ENCODE results near the gene BICC1. TPM values are rescaled to one million over a fixed set of nuclear protein-coding genes. Genes with fewer than 3 reads are reported as not detected.

The BICC1 gene
- total RNA-seq, 1 experiment from 2014 or later, result not detected

DNA sequence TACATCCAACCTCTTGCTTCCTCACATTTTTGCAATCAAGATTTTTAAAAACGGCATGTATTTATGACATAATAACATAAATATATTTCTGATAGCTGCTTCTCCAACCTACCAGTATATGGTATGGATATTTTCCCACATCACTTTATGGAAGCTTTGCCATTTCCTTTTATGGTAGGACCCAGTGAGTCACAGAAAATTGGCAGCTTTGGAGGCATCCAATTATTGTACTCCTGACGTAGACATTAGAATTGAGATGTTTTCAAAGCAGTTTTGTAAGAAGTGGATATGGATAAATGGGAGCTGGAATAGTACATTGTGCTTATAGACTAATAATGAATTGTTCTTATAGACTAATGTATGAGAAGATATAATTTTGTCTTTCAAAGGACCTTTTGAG lies 23.8 kb upstream of the BICC1 start:
- DNase-seq (ENCODE audit: low read depth, low spot score), result no peak
- peaks cover 5% of the 10 kb centered on the region; the same call in 1 of the 2 replicates for H3K27me3 ChIP-seq (ENCODE audit: insufficient read depth, low read length)
- no peaks in the 10 kb centered on the region for H3K79me2 ChIP-seq (ENCODE audit: insufficient read depth, low read length)
- RAD21 ChIA-PET (ENCODE audit: low non-redundant PET in 1 of 2, low total read pairs in 2 of 2, uncharacterized antibody in 2 of 2, unreplicated experiment in 2 of 2), result no interaction called here
- no peaks in the 10 kb centered on the region for H4K20me1 ChIP-seq (ENCODE audit: insufficient read depth)
- POLR2A ChIA-PET, result no interaction called here
- H3K4me3 ChIP-seq (replicated peaks in 1 of 2; ENCODE audit: low read depth in 1 of 2, low read length in 2 of 2), result no peak overlapping the region
- no peaks in the 10 kb centered on the region for H3K9me3 ChIP-seq (ENCODE audit: control insufficient read depth in 1 of 2, insufficient read depth in 1 of 2, low read depth in 1 of 2, low read length in 2 of 2)
- BruUV-seq (replicated peaks), result no TSS peak
- no peak for ATAC-seq
- CTCF ChIA-PET, result no interaction called here
- TF ChIP-seq POLR2AphosphoS5 (IDR thresholded peaks at IDR 0.05; ENCODE audit: low read depth, low read length) (no peak), POLR2A (IDR thresholded peaks at IDR 0.05; ENCODE audit: borderline replicate concordance, extremely low read depth, insufficient read depth, insufficient read length) (no peak), EZH2phosphoT487 (IDR thresholded peaks at IDR 0.05; ENCODE audit: borderline replicate concordance) (no peak), SP1 (IDR thresholded peaks at IDR 0.05; ENCODE audit: low read depth) (no peak), CEBPB (IDR thresholded peaks at IDR 0.05; ENCODE audit: low read depth) (no peak), EZH2 (IDR thresholded peaks at IDR 0.05) (no peak), YY1 (IDR thresholded peaks at IDR 0.05; ENCODE audit: extremely low read depth, insufficient replicate concordance, low read depth, low read length) (no peak), FOSL1 (IDR thresholded peaks at IDR 0.05; ENCODE audit: low read depth) (no peak), JUND (IDR thresholded peaks at IDR 0.05) (no peak), ZNF274 (IDR thresholded peaks at IDR 0.05; ENCODE audit: low read depth, low read length) (no peak), SIN3A (IDR thresholded peaks at IDR 0.05; ENCODE audit: low read depth) (no peak), ELF1 (IDR thresholded peaks at IDR 0.05; ENCODE audit: borderline replicate concordance, low read depth) (no peak), ZFX (IDR thresholded peaks at IDR 0.05) (no peak), RAD21 (IDR thresholded peaks at IDR 0.05; ENCODE audit: low read depth) (no peak), CBX3 (IDR thresholded peaks at IDR 0.05; ENCODE audit: low read depth) (no peak)
- TF ChIP-seq, protein P1, sequence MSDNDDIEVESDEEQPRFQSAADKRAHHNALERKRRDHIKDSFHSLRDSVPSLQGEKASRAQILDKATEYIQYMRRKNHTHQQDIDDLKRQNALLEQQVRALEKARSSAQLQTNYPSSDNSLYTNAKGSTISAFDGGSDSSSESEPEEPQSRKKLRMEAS (IDR thresholded peaks at IDR 0.05), result no peak
- TF ChIP-seq, protein P2, sequence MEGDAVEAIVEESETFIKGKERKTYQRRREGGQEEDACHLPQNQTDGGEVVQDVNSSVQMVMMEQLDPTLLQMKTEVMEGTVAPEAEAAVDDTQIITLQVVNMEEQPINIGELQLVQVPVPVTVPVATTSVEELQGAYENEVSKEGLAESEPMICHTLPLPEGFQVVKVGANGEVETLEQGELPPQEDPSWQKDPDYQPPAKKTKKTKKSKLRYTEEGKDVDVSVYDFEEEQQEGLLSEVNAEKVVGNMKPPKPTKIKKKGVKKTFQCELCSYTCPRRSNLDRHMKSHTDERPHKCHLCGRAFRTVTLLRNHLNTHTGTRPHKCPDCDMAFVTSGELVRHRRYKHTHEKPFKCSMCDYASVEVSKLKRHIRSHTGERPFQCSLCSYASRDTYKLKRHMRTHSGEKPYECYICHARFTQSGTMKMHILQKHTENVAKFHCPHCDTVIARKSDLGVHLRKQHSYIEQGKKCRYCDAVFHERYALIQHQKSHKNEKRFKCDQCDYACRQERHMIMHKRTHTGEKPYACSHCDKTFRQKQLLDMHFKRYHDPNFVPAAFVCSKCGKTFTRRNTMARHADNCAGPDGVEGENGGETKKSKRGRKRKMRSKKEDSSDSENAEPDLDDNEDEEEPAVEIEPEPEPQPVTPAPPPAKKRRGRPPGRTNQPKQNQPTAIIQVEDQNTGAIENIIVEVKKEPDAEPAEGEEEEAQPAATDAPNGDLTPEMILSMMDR (IDR thresholded peaks at IDR 0.05 in 2 of 3, conservative IDR thresholded peaks at IDR 0.05 in 1 of 3; ENCODE audit: borderline replicate concordance in 1 of 3, insufficient read depth in 1 of 3, low read depth in 2 of 3, low read length in 2 of 3), result no peak
- TF ChIP-seq, protein P3, sequence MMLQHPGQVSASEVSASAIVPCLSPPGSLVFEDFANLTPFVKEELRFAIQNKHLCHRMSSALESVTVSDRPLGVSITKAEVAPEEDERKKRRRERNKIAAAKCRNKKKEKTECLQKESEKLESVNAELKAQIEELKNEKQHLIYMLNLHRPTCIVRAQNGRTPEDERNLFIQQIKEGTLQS (IDR thresholded peaks at IDR 0.05), result no peak
- TF ChIP-seq, protein P4, sequence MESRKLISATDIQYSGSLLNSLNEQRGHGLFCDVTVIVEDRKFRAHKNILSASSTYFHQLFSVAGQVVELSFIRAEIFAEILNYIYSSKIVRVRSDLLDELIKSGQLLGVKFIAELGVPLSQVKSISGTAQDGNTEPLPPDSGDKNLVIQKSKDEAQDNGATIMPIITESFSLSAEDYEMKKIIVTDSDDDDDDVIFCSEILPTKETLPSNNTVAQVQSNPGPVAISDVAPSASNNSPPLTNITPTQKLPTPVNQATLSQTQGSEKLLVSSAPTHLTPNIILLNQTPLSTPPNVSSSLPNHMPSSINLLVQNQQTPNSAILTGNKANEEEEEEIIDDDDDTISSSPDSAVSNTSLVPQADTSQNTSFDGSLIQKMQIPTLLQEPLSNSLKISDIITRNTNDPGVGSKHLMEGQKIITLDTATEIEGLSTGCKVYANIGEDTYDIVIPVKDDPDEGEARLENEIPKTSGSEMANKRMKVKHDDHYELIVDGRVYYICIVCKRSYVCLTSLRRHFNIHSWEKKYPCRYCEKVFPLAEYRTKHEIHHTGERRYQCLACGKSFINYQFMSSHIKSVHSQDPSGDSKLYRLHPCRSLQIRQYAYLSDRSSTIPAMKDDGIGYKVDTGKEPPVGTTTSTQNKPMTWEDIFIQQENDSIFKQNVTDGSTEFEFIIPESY (IDR thresholded peaks at IDR 0.05; ENCODE audit: extremely low read depth, insufficient replicate concordance, low read length), result no peak
- TF ChIP-seq, protein P5, sequence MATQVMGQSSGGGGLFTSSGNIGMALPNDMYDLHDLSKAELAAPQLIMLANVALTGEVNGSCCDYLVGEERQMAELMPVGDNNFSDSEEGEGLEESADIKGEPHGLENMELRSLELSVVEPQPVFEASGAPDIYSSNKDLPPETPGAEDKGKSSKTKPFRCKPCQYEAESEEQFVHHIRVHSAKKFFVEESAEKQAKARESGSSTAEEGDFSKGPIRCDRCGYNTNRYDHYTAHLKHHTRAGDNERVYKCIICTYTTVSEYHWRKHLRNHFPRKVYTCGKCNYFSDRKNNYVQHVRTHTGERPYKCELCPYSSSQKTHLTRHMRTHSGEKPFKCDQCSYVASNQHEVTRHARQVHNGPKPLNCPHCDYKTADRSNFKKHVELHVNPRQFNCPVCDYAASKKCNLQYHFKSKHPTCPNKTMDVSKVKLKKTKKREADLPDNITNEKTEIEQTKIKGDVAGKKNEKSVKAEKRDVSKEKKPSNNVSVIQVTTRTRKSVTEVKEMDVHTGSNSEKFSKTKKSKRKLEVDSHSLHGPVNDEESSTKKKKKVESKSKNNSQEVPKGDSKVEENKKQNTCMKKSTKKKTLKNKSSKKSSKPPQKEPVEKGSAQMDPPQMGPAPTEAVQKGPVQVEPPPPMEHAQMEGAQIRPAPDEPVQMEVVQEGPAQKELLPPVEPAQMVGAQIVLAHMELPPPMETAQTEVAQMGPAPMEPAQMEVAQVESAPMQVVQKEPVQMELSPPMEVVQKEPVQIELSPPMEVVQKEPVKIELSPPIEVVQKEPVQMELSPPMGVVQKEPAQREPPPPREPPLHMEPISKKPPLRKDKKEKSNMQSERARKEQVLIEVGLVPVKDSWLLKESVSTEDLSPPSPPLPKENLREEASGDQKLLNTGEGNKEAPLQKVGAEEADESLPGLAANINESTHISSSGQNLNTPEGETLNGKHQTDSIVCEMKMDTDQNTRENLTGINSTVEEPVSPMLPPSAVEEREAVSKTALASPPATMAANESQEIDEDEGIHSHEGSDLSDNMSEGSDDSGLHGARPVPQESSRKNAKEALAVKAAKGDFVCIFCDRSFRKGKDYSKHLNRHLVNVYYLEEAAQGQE (IDR thresholded peaks at IDR 0.05; ENCODE audit: low read depth), result no peak
- H2AFZ ChIP-seq (ENCODE audit: low read depth, low read length, poor library complexity, severe bottlenecking), result no peak overlapping the region
- H3K27ac ChIP-seq (ENCODE audit: low read depth, low read length), result no peak overlapping the region
- intact Hi-C loops (cut with micrococcal nuclease), result no loop called here
- no peak overlapping the region for H3K4me2 ChIP-seq (ENCODE audit: low read length)
- no peak overlapping the region for H3K9ac ChIP-seq (ENCODE audit: low read length)
- no peaks in the 10 kb centered on the region for H3K9me2 ChIP-seq (ENCODE audit: insufficient read depth)
- no peaks in the 10 kb centered on the region for H3K36me3 ChIP-seq (ENCODE audit: control insufficient read depth in 1 of 2, insufficient read depth in 2 of 2, low read length in 2 of 2)
- no peaks in the 10 kb centered on the region for H3K4me1 ChIP-seq (ENCODE audit: control insufficient read depth in 1 of 2, insufficient read depth in 2 of 2, low read length in 2 of 2)
